T-helper 1 cell (primary cell): Measurements from ENCODE around the gene STRN3.
A peak's percentile ranks its signal among the peaks of the same experiment; 100 is the strongest.
"Not testable (repeated sequence)": the region's sequence is repeated elsewhere in the genome, so short reads cannot be mapped to it uniquely, and the experiment has no call there.

Experiments used
- DNase-seq, 5 donors: peaks; one replicate each; pipeline ENCODE4 v3.0.0-alpha.2; 2012 to 2020

Gene STRN3

GRCh38 chr14:31036552-31036951 lies 10.4 kb upstream of the STRN3 start:
- no peak for DNase-seq

GRCh38 chr14:31030469-31030868 lies 4.3 kb upstream of the STRN3 start:
- DNase-seq = no peak

- no peak for DNase-seq
These were observed 3.1 kb upstream of the STRN3 start for GRCh38 chr14:31029016-31029970.

GRCh38 chr14:31027847-31028246 lies 1.7 kb upstream of the STRN3 start:
- no peak for DNase-seq

- DNase-seq = peak; percentile 82 to 95 (median 85)
These were observed 464 bp upstream of the STRN3 start for GRCh38 chr14:31026450-31027235.

GRCh38 chr14:31025367-31026076 lies 657 bp downstream of the STRN3 start, which contains the start of gene AP4S1:
TSS of gene AP4S1 (plus strand) at chr14:31025649. CDS start at chr14:31066197, 40,548 bp downstream.
- peak; percentile 27 to 46 (median 31) for DNase-seq

- DNase-seq = no peak
These were observed 1.4 kb downstream of the STRN3 start for GRCh38 chr14:31024577-31025366.

GRCh38 chr14:31024010-31024480 lies 2.1 kb downstream of the STRN3 start:
- no peak for DNase-seq

- no peak for DNase-seq
These were observed 3.8 kb downstream of the STRN3 start for GRCh38 chr14:31022386-31022785.

GRCh38 chr14:31021576-31021949 lies 4.6 kb downstream of the STRN3 start:
- no peak for DNase-seq

GRCh38 chr14:31020834-31021575 lies 5.2 kb downstream of the STRN3 start:
- DNase-seq = no peak

GRCh38 chr14:31018057-31018645 lies 8.0 kb downstream of the STRN3 start:
- no peak for DNase-seq

GRCh38 chr14:31013841-31014240 lies 12.3 kb downstream of the STRN3 start:
- no peak for DNase-seq

GRCh38 chr14:31010935-31011334 lies 15.2 kb downstream of the STRN3 start:
- no peak for DNase-seq

- no peak for DNase-seq
These were observed 16.2 kb downstream of the STRN3 start for GRCh38 chr14:31009836-31010574.

- DNase-seq = no peak
These were observed 19.5 kb downstream of the STRN3 start for GRCh38 chr14:31006703-31007102.

- DNase-seq = not testable (repeated sequence)
These were observed 22.2 kb downstream of the STRN3 start for GRCh38 chr14:31004007-31004406.

- DNase-seq = no peak
These were observed 22.9 kb downstream of the STRN3 start for GRCh38 chr14:31003284-31003683.

GRCh38 chr14:31001339-31001658 lies 24.9 kb downstream of the STRN3 start:
- DNase-seq = no peak

GRCh38 chr14:31000629-31001338 lies 25.4 kb downstream of the STRN3 start:
- DNase-seq = no peak
